ENCODE measurements around the gene SLC7A6OS. TPM values are rescaled to one million over a fixed set of nuclear protein-coding genes. Genes with fewer than 3 reads are reported as not detected.
A peak's percentile ranks its signal among the peaks of the same experiment; 100 is the strongest.
"Not testable (repeated sequence)": the region's sequence is repeated elsewhere in the genome, so short reads cannot be mapped to it uniquely, and the experiment has no call there.

SLC7A6OS gene
- total RNA-seq, 4 donors from 2014 or later = 13.4 to 19.5 (median 14.2) TPM

- DNase-seq (ENCODE audit: low spot score in 2 of 2) = no peak
- Histone ChIP-seq H3K4me3 (no peak overlapping the region), H3K4me1 (peaks cover 0 to 64% (median 35%) of the 10 kb centered on the region in 4 donors), H3K36me3 (peaks cover 0 to 75% (median 3%) of the 10 kb centered on the region in 3 donors), H3K27me3 (no peaks in the 10 kb centered on the region), H3K9me3 (no peaks in the 10 kb centered on the region), H3K27ac (peak overlapping the region in 1 of 4 donors; percentile 88)
- 85 to 88% methylated on average over 4 of the region's 4 CpGs for WGBS, 2 donors
- no peak for TF ChIP-seq CTCF (IDR thresholded peaks at IDR 0.05)
- TF ChIP-seq EP300 (IDR thresholded peaks at IDR 0.05) = no peak
- TF ChIP-seq POLR2A (IDR thresholded peaks at IDR 0.05) = no peak
Measured at GRCh38 chr16:68291227-68291626, 19.5 kb downstream of the SLC7A6OS start.

DNA sequence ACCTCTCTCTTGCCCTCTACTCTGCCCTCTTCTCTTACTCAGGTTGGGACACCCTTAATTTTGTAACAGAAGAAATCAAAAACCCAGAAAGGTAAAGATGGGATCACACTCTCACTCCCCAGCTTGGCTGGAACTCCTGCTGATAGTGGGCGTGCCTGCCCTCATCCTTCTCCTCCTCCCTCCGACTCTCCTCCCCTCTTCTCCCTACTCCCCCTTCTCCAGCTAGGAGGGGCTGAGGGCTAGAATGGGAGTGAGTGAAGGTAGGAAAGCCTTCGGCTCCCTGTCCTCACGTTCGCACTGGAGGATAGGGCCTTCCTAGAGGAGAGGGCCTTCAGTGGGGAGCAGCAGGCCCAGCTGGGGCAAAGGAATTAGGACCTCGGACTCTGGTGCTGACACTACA is 20.3 kb downstream of the SLC7A6OS start:
- TF ChIP-seq EP300 (IDR thresholded peaks at IDR 0.05) (no peak), CTCF (IDR thresholded peaks at IDR 0.05) (no peak), POLR2A (IDR thresholded peaks at IDR 0.05) (no peak)
- no peaks in the 10 kb centered on the region for H3K9me3 ChIP-seq
- H3K4me3 ChIP-seq = no peak overlapping the region
- no peak for DNase-seq (ENCODE audit: low spot score in 2 of 2)
- no peaks in the 10 kb centered on the region for H3K27me3 ChIP-seq
- H3K4me1 ChIP-seq = peaks cover 0 to 71% (median 41%) of the 10 kb centered on the region in 4 donors
- peak overlapping the region in 3 of 4 donors; percentile 9 to 88 (median 71) for H3K27ac ChIP-seq
- H3K36me3 ChIP-seq = peaks cover 0 to 67% (median 3%) of the 10 kb centered on the region in 3 donors
- WGBS, 2 donors = 41 to 59% methylated on average over 6 of the region's 6 CpGs

- whole genome bisulfite sequencing, 2 donors = 53 to 56% methylated on average over 4 of the region's 4 CpGs
- H3K36me3 ChIP-seq = peaks cover 0 to 61% (median 2%) of the 10 kb centered on the region in 3 donors
- DNase-seq (ENCODE audit: low spot score in 2 of 2) = no peak
- H3K27ac ChIP-seq = peak overlapping the region; percentile 50 to 88 (median 68)
- no peak overlapping the region for H3K4me3 ChIP-seq
- no peaks in the 10 kb centered on the region for H3K27me3 ChIP-seq
- peaks cover 0 to 77% (median 48%) of the 10 kb centered on the region in 4 donors for H3K4me1 ChIP-seq
- no peak for TF ChIP-seq POLR2A (IDR thresholded peaks at IDR 0.05)
- TF ChIP-seq EP300 (IDR thresholded peaks at IDR 0.05) = no peak
- TF ChIP-seq CTCF (IDR thresholded peaks at IDR 0.05) = no peak
- H3K9me3 ChIP-seq = no peaks in the 10 kb centered on the region
Measured at GRCh38 chr16:68289621-68290329, 21.0 kb downstream of the SLC7A6OS start.

DNA sequence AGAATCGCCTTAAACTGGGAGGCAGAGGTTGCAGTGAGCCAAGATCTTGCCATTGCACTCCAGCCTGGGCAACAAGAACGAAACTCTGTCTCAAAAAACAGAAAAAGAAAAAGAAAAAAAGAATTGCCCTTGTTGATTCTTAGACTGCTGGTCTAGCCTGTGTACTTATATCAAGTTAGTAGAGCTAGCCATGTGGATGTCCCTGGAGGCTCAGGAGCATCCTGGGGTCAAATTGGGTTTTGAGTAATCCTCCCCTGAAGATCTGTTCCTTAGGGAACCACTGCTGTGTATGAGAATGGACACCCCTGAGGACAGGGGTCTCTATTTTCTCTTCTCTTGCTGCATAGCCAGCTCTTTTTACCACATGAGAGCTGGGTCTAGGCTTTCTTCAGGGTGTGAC is 21.5 kb downstream of the SLC7A6OS start:
- no peak for DNase-seq (ENCODE audit: low spot score in 2 of 2)
- H3K4me3 ChIP-seq = no peak overlapping the region
- H3K27ac ChIP-seq = peak overlapping the region; percentile 50 to 88 (median 68)
- no peak for TF ChIP-seq EP300 (IDR thresholded peaks at IDR 0.05)
- no peak for TF ChIP-seq CTCF (IDR thresholded peaks at IDR 0.05)
- TF ChIP-seq POLR2A (IDR thresholded peaks at IDR 0.05) = no peak
- peaks cover 0 to 55% (median 0%) of the 10 kb centered on the region in 3 donors for H3K36me3 ChIP-seq
- WGBS, 2 donors = 94% methylated on average over 2 of the region's 2 CpGs
- no peaks in the 10 kb centered on the region for H3K9me3 ChIP-seq
- H3K27me3 ChIP-seq = no peaks in the 10 kb centered on the region
- peaks cover 0 to 83% (median 54%) of the 10 kb centered on the region in 4 donors for H3K4me1 ChIP-seq

DNA sequence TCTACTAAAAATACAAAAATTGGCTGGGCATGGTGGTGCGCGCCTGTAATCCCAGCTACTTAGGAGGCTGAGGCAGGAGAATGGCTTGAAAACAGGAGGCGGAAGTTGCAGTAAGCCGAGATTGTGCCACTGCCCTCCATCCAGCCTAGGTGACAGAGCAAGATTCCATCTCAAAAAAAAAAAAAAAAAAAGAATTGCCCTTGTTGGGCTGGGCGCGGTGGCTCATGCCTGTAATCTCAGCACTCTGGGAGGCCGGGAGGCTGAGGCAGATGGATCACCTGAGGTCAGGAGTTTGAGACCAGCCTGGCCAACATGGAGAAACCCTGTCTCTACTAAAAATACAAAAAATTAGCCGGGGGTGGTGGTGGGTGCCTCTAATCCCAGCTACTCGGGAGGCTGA is 21.9 kb downstream of the SLC7A6OS start:
- H3K9me3 ChIP-seq; DNase-seq (ENCODE audit: low spot score in 2 of 2); H3K27me3 ChIP-seq; H3K4me3 ChIP-seq: not testable (repeated sequence)
- H3K27ac ChIP-seq = peak overlapping the region; percentile 64 to 88 (median 74)
- H3K4me1 ChIP-seq = peaks cover 0 to 87% (median 57%) of the 10 kb centered on the region in 4 donors
- 84 to 86% methylated on average over 9 of the region's 9 CpGs for WGBS, 2 donors
- peaks cover 0 to 51% (median 0%) of the 10 kb centered on the region in 3 donors for H3K36me3 ChIP-seq

All from tibial nerve (tissue), 4 donors.